ENCODE data around the gene ZBTB16. TPM values are rescaled to one million over a fixed set of nuclear protein-coding genes. Genes with fewer than 3 reads are reported as not detected.

The ZBTB16 gene
- total and polyA plus RNA-seq, 2 of the 4 experiments (the other 2 are of a cell fraction): not detected

DNA sequence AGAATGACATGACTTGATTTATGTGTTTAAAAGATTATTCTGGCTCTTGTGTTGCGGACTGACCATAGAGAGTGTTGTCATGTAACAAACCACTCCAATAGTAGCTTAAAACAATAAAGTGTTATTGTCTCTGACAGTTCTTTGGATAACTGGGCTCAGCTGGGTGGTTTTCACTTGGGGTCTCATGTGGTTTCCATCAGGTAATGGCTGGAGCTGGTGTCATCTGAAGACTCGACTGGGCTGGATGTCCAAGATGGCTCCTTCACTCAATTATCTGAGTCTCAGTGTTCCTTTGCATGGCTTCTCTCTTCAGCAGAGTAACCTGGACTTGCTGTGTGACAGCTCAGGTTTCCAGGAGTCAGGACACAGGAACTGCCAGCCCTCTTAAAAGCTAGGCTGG, 132.4 kb downstream of the ZBTB16 start:
- WGBS, 2 experiments (ENCODE audit: extremely low coverage in 2 of 2, insufficient read length in 1 of 2): 20% methylated on average over 1 of the region's 2 CpGs; no CpG with 5 or more reads in 1 of the 2 experiments

More for the DNA sequence above, 132.4 kb downstream of the ZBTB16 start:
- Histone ChIP-seq H2BK120ac (ENCODE audit: low read depth, low read length) (no peak overlapping the region), H2BK20ac (ENCODE audit: low read depth, low read length) (no peak overlapping the region), H4K5ac (ENCODE audit: low read depth, low read length) (no peak overlapping the region), H3K4me2 (ENCODE audit: low read depth, low read length) (no peak overlapping the region), H3K27ac (ENCODE audit: insufficient read depth, low read length) (no peak overlapping the region), H4K20me1 (ENCODE audit: insufficient read depth, low read length) (no peaks in the 10 kb centered on the region), H3K4me1 (ENCODE audit: control insufficient read depth, insufficient read depth, low read length) (no peaks in the 10 kb centered on the region; the same call in 1 of the 2 replicates), H2BK5ac (ENCODE audit: low read depth, low read length, poor library complexity, severe bottlenecking) (no peak overlapping the region), H3K56ac (ENCODE audit: extremely low read depth, insufficient read depth, low read length) (no peak overlapping the region), H3K27me3 (ENCODE audit: control insufficient read depth, insufficient read depth, low read length) (peaks cover 22% of the 10 kb centered on the region; the same call in 1 of the 2 replicates), H3K23ac (ENCODE audit: low read depth, low read length) (no peak overlapping the region), H3K4ac (ENCODE audit: low read depth, low read length) (no peak overlapping the region), H2AK9ac (replicated peaks; ENCODE audit: low read depth, low read length, poor library complexity) (no peak overlapping the region), H3K9me1 (ENCODE audit: insufficient read depth, low read length) (no peaks in the 10 kb centered on the region), H2BK15ac (ENCODE audit: low read depth, low read length) (no peak overlapping the region), H2AFZ (replicated peaks; ENCODE audit: low read length, poor library complexity) (no peak overlapping the region), H3K9ac (ENCODE audit: low read depth, low read length) (no peak overlapping the region), H3K18ac (ENCODE audit: low read depth, low read length) (no peak overlapping the region), H2AK5ac (ENCODE audit: low read depth, low read length) (no peak overlapping the region), H3K4me3 (ENCODE audit: insufficient read depth, low read depth, low read length) (no peak overlapping the region), H4K8ac (ENCODE audit: low read depth in 2 of 2, low read length in 2 of 2) (no peak overlapping the region), H3K14ac (replicated peaks; ENCODE audit: low read depth, low read length) (no peak overlapping the region), H3K79me1 (ENCODE audit: low read depth in 1 of 2, low read length in 2 of 2) (no peaks in the 10 kb centered on the region), H3K36me3 (ENCODE audit: control insufficient read depth, insufficient read depth, low read length) (no peaks in the 10 kb centered on the region), H4K91ac (ENCODE audit: insufficient read depth, low read depth, low read length) (no peak overlapping the region), H3K9me3 (ENCODE audit: control insufficient read depth, insufficient read depth, low read length) (peaks cover 6% of the 10 kb centered on the region; the same call in 1 of the 2 replicates)
- BruUV-seq (replicated peaks): no TSS peak
- intact Hi-C loops (cut with micrococcal nuclease): no loop called here
- dilution Hi-C loops (cut with HindIII; ENCODE audit: low sequenced_read_pairs, unreplicated experiment): no loop called here
- POLR2A ChIA-PET (ENCODE audit: unreplicated experiment): no interaction called here
- TF ChIP-seq USF2 (IDR thresholded peaks at IDR 0.05; ENCODE audit: low read depth, low read length) (no peak), RFX5 (IDR thresholded peaks at IDR 0.05; ENCODE audit: low read depth, low read length) (no peak), POLR2A (IDR thresholded peaks at IDR 0.05; ENCODE audit: low read depth, low read length) (no peak), MXI1 (IDR thresholded peaks at IDR 0.05; ENCODE audit: borderline replicate concordance, low read depth, low read length) (no peak), FOS (IDR thresholded peaks at IDR 0.05; ENCODE audit: low read depth, low read length) (no peak), MAFK (IDR thresholded peaks at IDR 0.05; ENCODE audit: low read depth, low read length) (no peak), CHD1 (IDR thresholded peaks at IDR 0.05; ENCODE audit: low read depth, low read length) (no peak), RAD21 (IDR thresholded peaks at IDR 0.05; ENCODE audit: low read length) (no peak), ELK1 (IDR thresholded peaks at IDR 0.05; ENCODE audit: borderline replicate concordance, low read depth, low read length) (no peak), MAZ (IDR thresholded peaks at IDR 0.05; ENCODE audit: borderline replicate concordance, low read depth, low read length) (no peak), CEBPB (IDR thresholded peaks at IDR 0.05; ENCODE audit: low read depth, low read length) (no peak), NFE2L2 (IDR thresholded peaks at IDR 0.05; ENCODE audit: low read depth, low read length) (no peak), SMC3 (IDR thresholded peaks at IDR 0.05; ENCODE audit: low read depth, low read length) (no peak), CTCF (conservative IDR thresholded peaks at IDR 0.05; ENCODE audit: low read depth, low read length) (no peak), BHLHE40 (IDR thresholded peaks at IDR 0.05; ENCODE audit: low read depth, low read length) (no peak), RCOR1 (IDR thresholded peaks at IDR 0.05; ENCODE audit: insufficient replicate concordance, low read length) (no peak)
- ATAC-seq (ENCODE audit: low read depth) (no peak), DNase-seq (no peak)
- in situ Hi-C loops (cut with MboI; ENCODE audit: low sequenced_read_pairs): no loop called here
- CTCF ChIA-PET: interaction anchor here (1.4 kb wide), 1 partner anchor 11 kb away, joined by 3 read pairs; no protein-coding TSS in a partner anchor

Data from IMR-90 (cell line).